ENCODE measurements around the gene GGA1. TPM values are rescaled to one million over a fixed set of nuclear protein-coding genes. Genes with fewer than 3 reads are reported as not detected.

Gene GGA1
- total and polyA plus RNA-seq, 2 of the 4 experiments (the other 2 are of a cell fraction) = 17.2 to 48.5 TPM

- DNase-seq (no peak), ATAC-seq (ENCODE audit: low read depth) (no peak)
- no peak overlapping the region for H3K56ac ChIP-seq (ENCODE audit: extremely low read depth, insufficient read depth, low read length)
- dilution Hi-C loops (cut with HindIII; ENCODE audit: low sequenced_read_pairs, unreplicated experiment) = no loop called here
- no peak overlapping the region for H2BK20ac ChIP-seq (ENCODE audit: low read depth, low read length)
- H3K4me2 ChIP-seq (ENCODE audit: low read depth, low read length) = no peak overlapping the region
- H3K36me3 ChIP-seq (ENCODE audit: control insufficient read depth, insufficient read depth, low read length) = no peaks in the 10 kb centered on the region
- H3K14ac ChIP-seq (replicated peaks; ENCODE audit: low read depth, low read length) = no peak overlapping the region
- H4K20me1 ChIP-seq (ENCODE audit: insufficient read depth, low read length) = no peaks in the 10 kb centered on the region
- H4K5ac ChIP-seq (ENCODE audit: low read depth, low read length) = no peak overlapping the region
- no peak overlapping the region for H3K4ac ChIP-seq (ENCODE audit: low read depth, low read length)
- H2BK5ac ChIP-seq (ENCODE audit: low read depth, low read length, poor library complexity, severe bottlenecking) = no peak overlapping the region
- H3K9me3 ChIP-seq (ENCODE audit: control insufficient read depth, insufficient read depth, low read length) = no peaks in the 10 kb centered on the region
- TF ChIP-seq BHLHE40 (IDR thresholded peaks at IDR 0.05; ENCODE audit: low read depth, low read length) (no peak), RAD21 (IDR thresholded peaks at IDR 0.05; ENCODE audit: low read length) (no peak), NFE2L2 (IDR thresholded peaks at IDR 0.05; ENCODE audit: low read depth, low read length) (no peak), FOS (IDR thresholded peaks at IDR 0.05; ENCODE audit: low read depth, low read length) (no peak), ELK1 (IDR thresholded peaks at IDR 0.05; ENCODE audit: borderline replicate concordance, low read depth, low read length) (no peak), RCOR1 (IDR thresholded peaks at IDR 0.05; ENCODE audit: insufficient replicate concordance, low read length) (no peak), SMC3 (IDR thresholded peaks at IDR 0.05; ENCODE audit: low read depth, low read length) (no peak), CEBPB (IDR thresholded peaks at IDR 0.05; ENCODE audit: low read depth, low read length) (no peak), MAFK (IDR thresholded peaks at IDR 0.05; ENCODE audit: low read depth, low read length) (no peak), CTCF (conservative IDR thresholded peaks at IDR 0.05; ENCODE audit: low read depth, low read length) (no peak), USF2 (IDR thresholded peaks at IDR 0.05; ENCODE audit: low read depth, low read length) (no peak), MAZ (IDR thresholded peaks at IDR 0.05; ENCODE audit: borderline replicate concordance, low read depth, low read length) (no peak), CHD1 (IDR thresholded peaks at IDR 0.05; ENCODE audit: low read depth, low read length) (no peak), RFX5 (IDR thresholded peaks at IDR 0.05; ENCODE audit: low read depth, low read length) (no peak)
- CTCF ChIA-PET = no interaction called here
- H2BK15ac ChIP-seq (ENCODE audit: low read depth, low read length) = no peak overlapping the region
- no peak overlapping the region for H3K23ac ChIP-seq (ENCODE audit: low read depth, low read length)
- no peaks in the 10 kb centered on the region for H3K9me1 ChIP-seq (ENCODE audit: insufficient read depth, low read length)
- WGBS, 2 experiments (ENCODE audit: extremely low coverage in 2 of 2, insufficient read length in 1 of 2) = 25% methylated on average over 1 of the region's 9 CpGs; no CpG with 5 or more reads in 1 of the 2 experiments
- no peak overlapping the region for H3K27ac ChIP-seq (ENCODE audit: insufficient read depth, low read length)
- H3K9ac ChIP-seq (ENCODE audit: low read depth, low read length) = no peak overlapping the region
- H2AK5ac ChIP-seq (ENCODE audit: low read depth, low read length) = no peak overlapping the region
- H3K79me1 ChIP-seq (ENCODE audit: low read depth in 1 of 2, low read length in 2 of 2) = no peaks in the 10 kb centered on the region
- POLR2A ChIA-PET (ENCODE audit: unreplicated experiment) = no interaction called here
- H4K8ac ChIP-seq (ENCODE audit: low read depth in 2 of 2, low read length in 2 of 2) = no peak overlapping the region
- no peak overlapping the region for H2AFZ ChIP-seq (replicated peaks; ENCODE audit: low read length, poor library complexity)
- no peak overlapping the region for H2AK9ac ChIP-seq (replicated peaks; ENCODE audit: low read depth, low read length, poor library complexity)
- no TSS peak for BruUV-seq (replicated peaks)
- in situ Hi-C loops (cut with MboI; ENCODE audit: low sequenced_read_pairs) = no loop called here
- no peak overlapping the region for H3K18ac ChIP-seq (ENCODE audit: low read depth, low read length)
- no peak overlapping the region for H2BK120ac ChIP-seq (ENCODE audit: low read depth, low read length)
- no peak overlapping the region for H3K4me3 ChIP-seq (ENCODE audit: insufficient read depth, low read depth, low read length)
- no peaks in the 10 kb centered on the region for H3K4me1 ChIP-seq (ENCODE audit: control insufficient read depth, insufficient read depth, low read length)
- H3K27me3 ChIP-seq (ENCODE audit: control insufficient read depth, insufficient read depth, low read length) = peaks cover 8% of the 10 kb centered on the region; the same call in 1 of the 2 replicates
- H4K91ac ChIP-seq (ENCODE audit: insufficient read depth, low read depth, low read length) = no peak overlapping the region
- intact Hi-C loops (cut with micrococcal nuclease) = no loop called here
Measured at GRCh38 chr22:37581504-37581903, 27.1 kb upstream of the GGA1 start.

All from IMR-90 (cell line).